OCI-LY7 (cell line): ENCODE results near the gene LRRC4.

Experiments
- CTCF ChIP-seq: fragments of 200-600 bp; sonication (generic); conservative IDR thresholded peaks from 2 replicates; pipeline ENCODE4 v1.5.1; 2014; ENCODE audit warnings: mild to moderate bottlenecking, antibody characterized with exemption, low read length, moderate library complexity, mixed read lengths
- EZH2phosphoT487 ChIP-seq: fragments of 200-600 bp; sonication (generic); IDR thresholded peaks from 2 replicates; pipeline ENCODE4 v1.6.1; 2018; ENCODE audit warnings: low read depth, borderline replicate concordance, mild to moderate bottlenecking, mixed run types, antibody characterized with exemption, low read length, moderate library complexity, mixed read lengths

GRCh38 chr7:128003167-128003566, 28.1 kb downstream of the LRRC4 start:
- no peak for TF ChIP-seq CTCF
- TF ChIP-seq EZH2phosphoT487: no peak
